OCI-M1 (cell line): ENCODE measurements around the gene EVA1A.
"Not testable (repeated sequence)": the region's sequence is repeated elsewhere in the genome, so short reads cannot be mapped to it uniquely, and the experiment has no call there.

Experiments used
- DNase-seq: peaks from one replicate; lab custom pipeline; 2025; lab: John Stamatoyannopoulos, UW

Gene EVA1A

GRCh38 chr2:75483878-75484277 lies 76.9 kb downstream of the EVA1A start:
- no peak for DNase-seq

DNA sequence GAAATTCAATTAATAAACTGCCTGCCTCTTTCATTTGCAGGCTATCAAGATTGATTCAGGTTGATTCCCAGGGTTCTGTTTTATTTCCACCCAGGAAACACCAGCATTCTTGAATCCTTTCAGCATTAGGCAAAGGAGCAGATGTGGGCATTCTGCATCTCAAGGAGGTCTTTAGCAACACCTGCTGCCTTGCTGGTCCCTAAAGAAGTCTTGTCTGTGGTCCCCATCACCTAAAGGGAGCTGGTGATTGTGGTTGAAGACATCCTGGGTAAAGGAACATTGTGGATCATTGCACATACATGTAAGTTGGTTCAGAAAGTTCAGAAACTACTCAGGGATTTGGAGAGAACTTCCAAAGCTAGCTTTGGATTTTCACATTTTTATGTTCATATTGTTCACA lies 78.3 kb downstream of the EVA1A start:
- no peak for DNase-seq

- no peak for DNase-seq
Observed at GRCh38 chr2:75480971-75481836, 79.5 kb downstream of the EVA1A start.

GRCh38 chr2:75477696-75478095 lies 83.0 kb downstream of the EVA1A start:
- not testable (repeated sequence) for DNase-seq

GRCh38 chr2:75476761-75477160 lies 84.0 kb downstream of the EVA1A start:
- no peak for DNase-seq

GRCh38 chr2:75475976-75476375 lies 84.8 kb downstream of the EVA1A start:
- no peak for DNase-seq

DNA sequence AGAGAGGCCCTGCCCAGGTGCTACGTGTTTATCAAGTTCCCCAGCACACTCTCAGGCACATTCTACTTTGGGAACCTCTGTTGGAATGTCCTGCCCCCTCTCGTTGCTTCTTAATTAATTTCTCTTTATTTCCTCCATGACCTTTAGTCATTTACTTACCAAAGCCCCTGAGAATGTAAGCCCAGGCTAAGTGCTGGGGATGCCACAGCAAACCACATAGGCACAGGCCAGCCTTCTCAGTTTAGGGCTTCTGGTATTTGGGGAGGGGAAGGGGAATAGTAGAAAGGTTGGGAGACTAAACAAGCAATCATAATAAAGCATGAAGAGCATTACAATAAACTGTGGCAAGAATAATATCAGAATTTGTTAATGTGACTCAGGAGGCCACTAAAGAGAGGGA lies 85.7 kb downstream of the EVA1A start:
- DNase-seq: no peak

GRCh38 chr2:75474115-75474514 lies 86.6 kb downstream of the EVA1A start:
- no peak for DNase-seq

DNA sequence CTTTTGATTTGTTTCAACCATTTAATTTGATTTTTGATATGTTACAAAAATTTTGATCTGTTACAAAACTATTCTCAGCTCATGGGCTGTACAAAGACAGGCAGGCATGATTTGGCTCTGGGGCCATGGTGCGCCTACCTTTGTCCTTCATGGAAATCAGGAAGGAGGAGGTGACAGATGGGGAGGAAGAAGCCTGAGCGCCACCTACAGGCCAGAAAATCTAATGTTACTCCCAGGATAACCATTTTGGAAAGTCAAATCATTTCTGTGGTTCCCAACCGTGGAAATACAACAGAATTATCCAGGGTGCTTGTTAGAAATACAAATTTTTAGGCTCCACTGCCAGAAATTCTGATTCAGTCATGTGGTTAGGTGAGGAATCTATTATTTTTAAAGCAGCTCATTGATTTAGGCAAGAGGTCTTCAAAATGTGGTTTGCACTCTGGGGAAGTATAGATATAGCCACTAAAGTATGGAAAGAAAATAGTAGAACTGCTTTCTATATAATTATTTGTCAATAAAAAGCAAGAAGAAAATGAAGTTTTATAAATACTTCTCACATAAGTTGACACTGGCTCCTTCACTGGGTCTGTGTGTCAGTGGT lies 93.9 kb downstream of the EVA1A start:
- DNase-seq: peak; percentile 44

- DNase-seq: no peak
Observed at GRCh38 chr2:75465317-75465984, 95.3 kb downstream of the EVA1A start.

GRCh38 chr2:75464348-75464946 lies 96.3 kb downstream of the EVA1A start:
- DNase-seq: peak; percentile 9

DNA sequence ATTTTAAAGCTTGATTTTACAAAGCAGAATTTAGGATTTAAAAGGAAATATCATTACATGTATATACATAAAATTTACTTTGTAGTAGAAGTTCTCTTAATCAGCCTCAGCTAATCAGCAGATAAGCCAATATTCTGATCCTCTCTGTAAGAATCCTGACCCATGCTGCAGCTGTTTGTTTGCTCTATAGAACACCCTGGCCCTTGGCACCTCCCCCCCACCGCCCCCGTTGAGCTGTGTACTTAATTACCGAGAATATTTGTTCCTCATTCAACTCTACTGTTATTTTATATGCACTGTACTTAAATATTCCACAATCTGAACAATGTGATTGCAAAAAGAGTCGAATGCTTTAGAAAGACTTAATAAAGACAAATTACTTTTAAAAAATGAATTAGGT lies 98.0 kb downstream of the EVA1A start:
- DNase-seq: no peak

DNA sequence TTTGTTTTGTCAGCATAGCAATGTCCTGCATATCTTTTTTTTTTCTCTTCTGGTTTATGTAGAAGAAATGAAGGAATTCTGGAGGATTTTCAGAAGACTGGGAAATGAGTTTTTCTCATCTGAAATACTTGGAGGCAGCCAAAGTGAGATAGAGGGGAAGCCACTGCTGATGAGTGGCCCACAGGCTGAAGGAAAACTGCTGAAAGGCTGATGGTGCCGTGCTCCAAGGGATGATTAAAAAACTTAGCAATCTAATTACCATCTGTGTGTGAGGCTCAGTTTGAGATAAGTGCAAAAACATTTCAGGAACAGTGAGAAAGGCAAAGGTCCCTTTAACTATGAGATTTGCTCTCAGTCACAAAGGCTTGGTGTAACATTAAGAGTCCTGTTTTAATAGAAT lies 98.5 kb downstream of the EVA1A start:
- DNase-seq: no peak

DNA sequence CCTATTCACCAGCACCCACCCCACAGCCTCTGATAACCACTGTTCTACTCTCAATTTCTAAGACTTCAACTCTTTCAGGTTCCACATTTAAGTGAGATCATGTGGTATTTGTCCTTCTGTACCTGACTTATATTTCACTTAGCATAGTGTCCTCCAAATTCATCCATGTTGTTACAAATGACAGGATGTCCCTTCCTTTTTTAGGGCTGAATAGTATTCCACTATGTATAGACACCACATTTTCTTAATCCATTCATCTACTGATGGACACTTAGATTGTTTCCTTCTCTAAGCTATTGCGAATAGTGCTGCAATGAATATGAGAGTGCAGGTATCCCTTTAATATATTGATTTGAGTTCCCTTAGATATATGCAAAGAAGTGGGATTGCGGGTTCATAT lies 100.1 kb downstream of the EVA1A start:
- DNase-seq: no peak

- no peak for DNase-seq
Observed at GRCh38 chr2:75459565-75460310, 101.0 kb downstream of the EVA1A start.

DNA sequence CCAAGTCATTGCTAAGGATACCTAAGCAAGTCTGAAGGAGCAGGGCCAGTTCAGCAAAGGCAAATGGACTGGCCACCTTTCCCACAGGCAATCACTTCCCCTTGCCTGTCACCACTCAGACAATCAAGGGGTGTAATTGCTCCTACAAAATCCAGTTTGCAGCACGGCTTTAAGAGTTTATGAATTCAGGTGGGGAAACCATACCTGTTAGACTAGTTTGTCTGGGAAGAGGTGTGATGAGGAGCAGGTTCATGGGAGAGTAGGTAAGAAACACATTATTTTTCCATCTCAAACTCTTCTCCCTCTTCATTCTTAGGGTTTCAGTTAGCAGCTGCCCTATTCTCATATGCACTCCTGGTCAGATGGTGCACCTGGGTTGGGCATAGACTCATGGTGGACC lies 102.5 kb downstream of the EVA1A start:
- DNase-seq: no peak

DNA sequence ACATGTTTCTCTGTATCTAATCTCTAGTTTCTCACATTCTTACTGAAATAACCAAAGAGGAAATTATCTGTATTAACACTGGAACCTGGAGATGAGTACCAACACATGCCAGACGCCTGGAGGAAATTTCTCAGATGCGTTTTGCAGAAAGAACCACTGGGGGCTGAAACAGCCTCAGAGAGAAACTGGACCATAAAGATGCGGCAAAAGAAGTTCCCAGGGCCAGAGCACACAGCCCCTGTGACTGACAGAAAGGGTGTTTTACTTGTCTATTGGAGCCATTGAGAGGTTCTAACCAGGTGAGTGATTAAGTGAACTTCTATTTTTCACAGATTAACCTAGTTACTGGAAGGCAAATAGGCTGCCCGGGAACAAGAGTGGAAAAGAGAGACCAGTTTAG lies 103.9 kb downstream of the EVA1A start:
- DNase-seq: no peak

DNA sequence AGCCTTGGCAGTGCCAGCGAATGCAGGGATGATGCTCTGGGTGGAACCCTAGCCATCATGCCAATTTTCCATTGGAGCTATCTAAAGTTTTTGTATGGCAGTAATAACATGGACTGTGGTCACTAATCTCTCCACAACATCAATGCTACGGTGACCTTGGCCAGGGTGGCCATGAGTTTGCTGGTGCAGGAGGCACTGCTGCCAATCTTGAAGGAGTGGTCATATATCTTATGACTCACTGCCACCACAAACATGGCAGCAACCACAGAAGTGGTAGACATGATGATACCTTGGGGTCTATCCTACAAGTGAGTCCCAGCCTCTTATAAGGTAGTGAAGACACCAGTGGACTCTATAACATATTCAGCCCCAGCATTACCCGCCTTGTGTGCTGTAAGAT lies 104.6 kb downstream of the EVA1A start:
- no peak for DNase-seq

- DNase-seq: no peak
Observed at GRCh38 chr2:75454241-75454620, 106.5 kb downstream of the EVA1A start.

GRCh38 chr2:75453384-75454240 lies 107.1 kb downstream of the EVA1A start:
- no peak for DNase-seq

- DNase-seq: no peak
Observed at GRCh38 chr2:75450068-75450467, 110.7 kb downstream of the EVA1A start.
